ENCODE measurements around the gene DPYD.

GRCh38 chr1:97636941-97637340 lies 283.9 kb downstream of the DPYD start:
- TF ChIP-seq PKNOX1 (IDR thresholded peaks at IDR 0.05) (no peak), CTBP1 (IDR thresholded peaks at IDR 0.05; ENCODE audit: borderline replicate concordance) (no peak), HDGF (IDR thresholded peaks at IDR 0.05; ENCODE audit: borderline replicate concordance) (no peak), FOXM1 (IDR thresholded peaks at IDR 0.05; ENCODE audit: borderline replicate concordance) (no peak), SUZ12 (IDR thresholded peaks at IDR 0.05) (no peak), BHLHE40 (IDR thresholded peaks at IDR 0.05; ENCODE audit: borderline replicate concordance) (no peak), SP1 (IDR thresholded peaks at IDR 0.05) (no peak)

Measured in HEK293T (cell line).